NB4 (cell line): ENCODE results near the gene ZFX.

ENCODE experiments used
- MYC ChIP-seq: IDR thresholded peaks from 2 replicates; pipeline ENCODE4 v1.6.1; 2011; ENCODE audit warnings: low read depth, low read length
- POLR2A ChIP-seq: IDR thresholded peaks from 2 replicates; pipeline ENCODE4 v1.6.1; 2011; ENCODE audit warnings: mild to moderate bottlenecking; ENCODE audit not compliant: insufficient read length; ENCODE audit errors: extremely low read depth
- TF ChIP-seq, protein P1 (sequence below): IDR thresholded peaks from one replicate; pipeline ENCODE4 v1.5.1; 2012; ENCODE audit warnings: low read depth, low read length
- TF ChIP-seq, protein P2 (sequence below): IDR thresholded peaks from 2 replicates; pipeline ENCODE4 v1.6.1; 2011; ENCODE audit warnings: low read depth, low read length

DNA sequence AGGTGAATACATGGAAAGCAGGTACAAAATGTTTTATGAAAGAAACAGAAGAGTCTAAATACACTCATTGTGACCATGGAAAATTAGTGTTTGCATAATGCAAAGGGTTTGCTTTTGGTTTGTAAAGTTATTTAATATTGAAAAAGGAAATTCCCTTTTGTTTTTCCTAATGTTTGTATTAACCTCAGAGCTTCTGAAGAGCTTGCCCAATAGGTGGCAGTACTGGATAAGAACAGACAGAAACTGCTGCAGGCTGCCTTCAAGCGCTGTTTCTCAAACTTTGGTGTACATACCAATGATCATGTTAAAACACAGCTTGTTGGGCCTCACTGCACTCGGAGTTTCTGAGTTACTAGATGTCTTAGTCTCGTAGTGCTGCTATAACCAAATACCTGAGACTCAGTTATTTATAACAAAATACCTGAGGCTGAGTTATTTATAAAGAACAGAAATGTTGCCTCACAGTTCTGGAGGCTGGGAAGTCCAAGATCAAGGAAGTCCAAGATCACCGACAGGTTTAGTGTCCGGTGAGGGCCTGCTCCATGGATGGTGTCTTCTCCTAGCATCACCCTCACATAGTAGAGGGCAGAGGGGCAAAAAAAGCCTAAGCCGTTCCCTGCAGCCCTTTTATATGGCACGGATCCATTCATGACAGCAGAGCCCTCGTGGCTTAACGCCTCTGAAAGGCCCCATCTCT is 110.2 kb downstream of the ZFX start:
- TF ChIP-seq, protein P1, sequence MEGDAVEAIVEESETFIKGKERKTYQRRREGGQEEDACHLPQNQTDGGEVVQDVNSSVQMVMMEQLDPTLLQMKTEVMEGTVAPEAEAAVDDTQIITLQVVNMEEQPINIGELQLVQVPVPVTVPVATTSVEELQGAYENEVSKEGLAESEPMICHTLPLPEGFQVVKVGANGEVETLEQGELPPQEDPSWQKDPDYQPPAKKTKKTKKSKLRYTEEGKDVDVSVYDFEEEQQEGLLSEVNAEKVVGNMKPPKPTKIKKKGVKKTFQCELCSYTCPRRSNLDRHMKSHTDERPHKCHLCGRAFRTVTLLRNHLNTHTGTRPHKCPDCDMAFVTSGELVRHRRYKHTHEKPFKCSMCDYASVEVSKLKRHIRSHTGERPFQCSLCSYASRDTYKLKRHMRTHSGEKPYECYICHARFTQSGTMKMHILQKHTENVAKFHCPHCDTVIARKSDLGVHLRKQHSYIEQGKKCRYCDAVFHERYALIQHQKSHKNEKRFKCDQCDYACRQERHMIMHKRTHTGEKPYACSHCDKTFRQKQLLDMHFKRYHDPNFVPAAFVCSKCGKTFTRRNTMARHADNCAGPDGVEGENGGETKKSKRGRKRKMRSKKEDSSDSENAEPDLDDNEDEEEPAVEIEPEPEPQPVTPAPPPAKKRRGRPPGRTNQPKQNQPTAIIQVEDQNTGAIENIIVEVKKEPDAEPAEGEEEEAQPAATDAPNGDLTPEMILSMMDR, result peak; percentile 53
- no peak for TF ChIP-seq MYC
- no peak for TF ChIP-seq POLR2A
- TF ChIP-seq, protein P2, sequence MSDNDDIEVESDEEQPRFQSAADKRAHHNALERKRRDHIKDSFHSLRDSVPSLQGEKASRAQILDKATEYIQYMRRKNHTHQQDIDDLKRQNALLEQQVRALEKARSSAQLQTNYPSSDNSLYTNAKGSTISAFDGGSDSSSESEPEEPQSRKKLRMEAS, result no peak
